ENCODE data around the gene VCAM1. TPM values are rescaled to one million over a fixed set of nuclear protein-coding genes. Genes with fewer than 3 reads are reported as not detected.

The VCAM1 gene
- total and polyA plus RNA-seq, 8 donors, result 0.58 to 35.1 (median 1.6) TPM; not detected in 1

DNA sequence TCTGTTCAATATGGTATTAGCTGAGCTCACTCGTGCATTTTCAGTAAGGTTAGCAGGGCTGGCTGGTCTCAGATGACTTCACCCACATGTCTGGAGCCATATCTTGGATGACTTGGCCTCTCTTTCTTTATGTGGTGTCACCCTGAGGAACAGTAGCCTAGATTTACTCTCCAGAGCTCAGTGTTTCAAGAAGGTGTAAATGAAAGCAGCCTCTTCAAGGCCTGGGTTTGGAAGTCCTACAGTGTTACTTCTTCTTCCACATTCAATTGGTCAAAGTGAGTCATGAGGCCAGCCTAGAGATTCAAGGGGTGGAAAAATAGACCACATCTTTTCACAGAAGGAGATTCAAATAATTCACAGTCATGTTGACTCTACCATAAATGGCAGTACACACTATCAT lies 12.2 kb downstream of the VCAM1 start:
- Histone ChIP-seq H3K4me1 (peaks cover 0 to 22% (median 9%) of the 10 kb centered on the region in 4 donors), H3K27me3 (no peaks in the 10 kb centered on the region), H3K27ac (no peak overlapping the region), H3K9me3 (no peaks in the 10 kb centered on the region), H3K36me3 (no peaks in the 10 kb centered on the region), H3K4me3 (no peak overlapping the region)
- 78 to 86% (median 83%) methylated on average over 1 of the region's 1 CpG for WGBS, 5 donors
- intact Hi-C loops (cut with DNase I; ENCODE audit: low total_unique reads), result no loop called here
- TF ChIP-seq POLR2AphosphoS5 (IDR thresholded peaks at IDR 0.05), result no peak
- TF ChIP-seq POLR2A (IDR thresholded peaks at IDR 0.05), result no peak
- TF ChIP-seq, protein P1, sequence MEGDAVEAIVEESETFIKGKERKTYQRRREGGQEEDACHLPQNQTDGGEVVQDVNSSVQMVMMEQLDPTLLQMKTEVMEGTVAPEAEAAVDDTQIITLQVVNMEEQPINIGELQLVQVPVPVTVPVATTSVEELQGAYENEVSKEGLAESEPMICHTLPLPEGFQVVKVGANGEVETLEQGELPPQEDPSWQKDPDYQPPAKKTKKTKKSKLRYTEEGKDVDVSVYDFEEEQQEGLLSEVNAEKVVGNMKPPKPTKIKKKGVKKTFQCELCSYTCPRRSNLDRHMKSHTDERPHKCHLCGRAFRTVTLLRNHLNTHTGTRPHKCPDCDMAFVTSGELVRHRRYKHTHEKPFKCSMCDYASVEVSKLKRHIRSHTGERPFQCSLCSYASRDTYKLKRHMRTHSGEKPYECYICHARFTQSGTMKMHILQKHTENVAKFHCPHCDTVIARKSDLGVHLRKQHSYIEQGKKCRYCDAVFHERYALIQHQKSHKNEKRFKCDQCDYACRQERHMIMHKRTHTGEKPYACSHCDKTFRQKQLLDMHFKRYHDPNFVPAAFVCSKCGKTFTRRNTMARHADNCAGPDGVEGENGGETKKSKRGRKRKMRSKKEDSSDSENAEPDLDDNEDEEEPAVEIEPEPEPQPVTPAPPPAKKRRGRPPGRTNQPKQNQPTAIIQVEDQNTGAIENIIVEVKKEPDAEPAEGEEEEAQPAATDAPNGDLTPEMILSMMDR (IDR thresholded peaks at IDR 0.05), result no peak
- no peak for TF ChIP-seq EP300 (IDR thresholded peaks at IDR 0.05)
- no peak for DNase-seq

DNA sequence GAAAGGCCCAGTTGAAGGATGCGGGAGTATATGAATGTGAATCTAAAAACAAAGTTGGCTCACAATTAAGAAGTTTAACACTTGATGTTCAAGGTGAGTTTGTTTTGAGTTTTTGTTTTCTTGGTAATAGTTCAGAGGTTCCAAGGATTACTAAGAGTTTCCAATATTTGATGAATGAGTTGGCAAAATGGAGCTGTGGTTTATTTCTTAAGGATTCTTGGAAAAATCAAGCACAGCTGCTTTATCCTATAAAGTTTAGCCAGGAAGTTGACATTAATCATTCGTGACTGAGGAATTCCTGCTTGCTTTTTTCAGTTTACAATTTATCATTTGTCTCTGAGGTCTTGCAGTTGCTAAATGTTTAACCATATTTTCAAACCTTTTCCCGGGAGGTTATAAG lies 15.1 kb downstream of the VCAM1 start:
- Histone ChIP-seq H3K4me1 (peaks cover 0 to 22% (median 9%) of the 10 kb centered on the region in 4 donors), H3K9me3 (no peaks in the 10 kb centered on the region), H3K36me3 (no peaks in the 10 kb centered on the region), H3K27ac (peak overlapping the region in 1 of 5 donors; percentile 45), H3K27me3 (no peaks in the 10 kb centered on the region), H3K4me3 (no peak overlapping the region)
- 47 to 58% (median 51%) methylated on average over 3 of the region's 3 CpGs for WGBS, 5 donors
- peak in 1 of 3 donors; percentile 31 for TF ChIP-seq POLR2AphosphoS5 (IDR thresholded peaks at IDR 0.05)
- no peak for TF ChIP-seq POLR2A (IDR thresholded peaks at IDR 0.05)
- TF ChIP-seq, protein P1 (IDR thresholded peaks at IDR 0.05), result no peak
- TF ChIP-seq EP300 (IDR thresholded peaks at IDR 0.05), result no peak
- intact Hi-C loops (cut with DNase I; ENCODE audit: low total_unique reads), result no loop called here
- DNase-seq, result peak in 1 of 2 donors; percentile 79

DNA sequence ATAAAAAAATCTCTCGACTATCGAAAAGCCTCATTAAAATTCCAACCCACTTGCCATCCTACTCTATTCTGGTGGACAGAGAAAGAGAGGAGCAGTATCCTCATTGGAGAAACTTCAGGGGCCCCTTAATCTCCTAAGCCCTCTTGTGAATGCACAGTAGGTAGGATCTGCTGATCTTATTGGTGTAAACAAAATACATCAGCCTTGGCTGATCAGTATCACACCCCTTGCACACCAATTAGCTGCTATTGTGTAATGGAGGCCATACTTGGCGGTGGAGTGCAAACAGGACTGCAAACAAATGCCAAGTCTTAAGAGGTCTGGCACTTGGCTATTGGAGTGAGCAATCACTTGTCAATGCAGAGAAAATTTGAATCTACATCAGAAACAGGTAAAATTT lies 15.7 kb downstream of the VCAM1 start:
- peaks cover 0 to 22% (median 9%) of the 10 kb centered on the region in 4 donors for H3K4me1 ChIP-seq
- H3K4me3 ChIP-seq, result no peak overlapping the region
- H3K36me3 ChIP-seq, result no peaks in the 10 kb centered on the region
- intact Hi-C loops (cut with DNase I; ENCODE audit: low total_unique reads), result no loop called here
- 57 to 85% (median 77%) methylated on average over 3 of the region's 3 CpGs for WGBS, 5 donors
- H3K9me3 ChIP-seq, result no peaks in the 10 kb centered on the region
- no peaks in the 10 kb centered on the region for H3K27me3 ChIP-seq
- no peak for DNase-seq
- no peak for TF ChIP-seq EP300 (IDR thresholded peaks at IDR 0.05)
- TF ChIP-seq, protein P1 (IDR thresholded peaks at IDR 0.05), result no peak
- TF ChIP-seq POLR2AphosphoS5 (IDR thresholded peaks at IDR 0.05), result no peak
- no peak for TF ChIP-seq POLR2A (IDR thresholded peaks at IDR 0.05)
- peak overlapping the region in 1 of 5 donors; percentile 36 for H3K27ac ChIP-seq

DNA sequence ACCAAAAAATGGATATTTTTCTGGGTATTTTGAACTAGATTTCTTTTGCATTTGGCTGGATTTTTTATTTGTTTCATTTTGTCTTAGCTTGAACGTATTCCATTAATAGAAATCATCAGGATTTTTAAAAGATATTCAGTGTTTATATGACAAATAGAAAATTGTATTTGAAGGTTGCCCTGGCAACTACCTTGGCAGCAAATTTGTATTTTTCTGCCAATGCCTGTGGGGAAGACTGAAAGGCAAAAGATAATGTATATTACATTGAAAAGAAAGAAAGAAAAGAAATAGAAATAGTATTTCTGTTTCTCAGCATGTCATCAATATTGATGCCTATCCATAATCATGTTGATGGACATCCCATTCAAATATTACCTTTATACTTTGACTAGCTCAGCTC lies 16.8 kb downstream of the VCAM1 start:
- intact Hi-C loops (cut with DNase I; ENCODE audit: low total_unique reads), result no loop called here
- no peaks in the 10 kb centered on the region for H3K36me3 ChIP-seq
- no peak for TF ChIP-seq POLR2AphosphoS5 (IDR thresholded peaks at IDR 0.05)
- TF ChIP-seq, protein P1 (IDR thresholded peaks at IDR 0.05), result no peak
- TF ChIP-seq POLR2A (IDR thresholded peaks at IDR 0.05), result no peak
- no peak for TF ChIP-seq EP300 (IDR thresholded peaks at IDR 0.05)
- DNase-seq, result peak in 1 of 2 donors; percentile 51
- H3K4me1 ChIP-seq, result peaks cover 0 to 22% (median 9%) of the 10 kb centered on the region in 4 donors
- H3K9me3 ChIP-seq, result no peaks in the 10 kb centered on the region
- H3K27ac ChIP-seq, result no peak overlapping the region
- no peak overlapping the region for H3K4me3 ChIP-seq
- WGBS, 5 donors, result 8 to 34% (median 17%) methylated on average over 1 of the region's 1 CpG
- H3K27me3 ChIP-seq, result no peaks in the 10 kb centered on the region

Measured in stomach (tissue), 9 donors.